GM23338 (cell line): ENCODE measurements around the gene CNTNAP2. TPM values are rescaled to one million over a fixed set of nuclear protein-coding genes. Genes with fewer than 3 reads are reported as not detected.

ENCODE experiments used
- ATAC-seq: fragments of 200-7000 bp; cut with Tn5 transposase; 3 replicates; pipeline ENCODE4 v1.9.1; 2020
- DNase-seq: peaks from one replicate; pipeline ENCODE4 v3.0.0-alpha.2; 2015; ENCODE audit warnings: low spot score
- H2AFZ ChIP-seq: fragments of 200-600 bp; sonication (generic); 2 replicates; pipeline ENCODE4 v1.8.0; 2016; ENCODE audit warnings: antibody characterized with exemption, mild to moderate bottlenecking, moderate library complexity
- H3F3A ChIP-seq: fragments of 200-600 bp; sonication (generic); replicated peaks from 2 replicates; pipeline ENCODE4 v1.8.0; 2017; ENCODE audit warnings: antibody characterized with exemption, mixed run types, low read depth
- H3K27ac ChIP-seq: fragments of 200-600 bp; sonication (generic); 2 replicates; pipeline ENCODE4 v1.6.1; 2016; ENCODE audit warnings: low read depth
- H3K27me3 ChIP-seq: fragments of 200-600 bp; sonication (generic); 2 replicates; pipeline ENCODE4 v1.8.0; 2016; ENCODE audit warnings: mild to moderate bottlenecking, mixed run types, moderate library complexity; ENCODE audit not compliant: insufficient read depth
- H3K36me3 ChIP-seq: fragments of 200-600 bp; sonication (generic); 2 replicates; pipeline ENCODE4 v1.8.0; 2016; ENCODE audit warnings: mild to moderate bottlenecking; ENCODE audit not compliant: insufficient read depth
- H3K4me1 ChIP-seq: fragments of 200-600 bp; sonication (generic); 2 replicates; pipeline ENCODE4 v1.8.0; 2016; ENCODE audit warnings: mild to moderate bottlenecking, moderate library complexity; ENCODE audit not compliant: insufficient read depth
- H3K4me2 ChIP-seq: fragments of 200-600 bp; sonication (generic); 2 replicates; pipeline ENCODE4 v1.7.1; 2017; ENCODE audit warnings: mixed run types
- H3K4me3 ChIP-seq: fragments of 200-600 bp; sonication (generic); 2 replicates; pipeline ENCODE4 v1.6.1; 2016; ENCODE audit warnings: mixed run types
- H3K79me2 ChIP-seq: fragments of 200-600 bp; sonication (generic); replicated peaks from 2 replicates; pipeline ENCODE4 v1.8.0; 2017; ENCODE audit warnings: mild to moderate bottlenecking; ENCODE audit not compliant: insufficient read depth
- H3K9me2 ChIP-seq: fragments of 200-600 bp; sonication (generic); 2 replicates; pipeline ENCODE4 v1.8.0; 2017; ENCODE audit not compliant: insufficient read depth
- H4K20me1 ChIP-seq: fragments of 200-600 bp; sonication (generic); replicated peaks from 2 replicates; pipeline ENCODE4 v1.8.0; 2017; ENCODE audit warnings: mild to moderate bottlenecking; ENCODE audit not compliant: insufficient read depth
- H3K27ac Mint-ChIP-seq: 2 replicates; pipeline ENCODE4 v1.8.0; 2020; ENCODE audit warnings: inconsistent platforms, mild to moderate bottlenecking, moderate library complexity, mixed read lengths
- H3K27me3 Mint-ChIP-seq: 3 replicates; pipeline ENCODE4 v1.8.0; 2022; ENCODE audit warnings: low read depth, mild to moderate bottlenecking, moderate library complexity, mixed read lengths, inconsistent platforms; ENCODE audit not compliant: insufficient read depth, poor library complexity
- H3K36me3 Mint-ChIP-seq: 3 replicates; pipeline ENCODE4 v1.8.0; 2021; ENCODE audit warnings: low read depth, mild to moderate bottlenecking, inconsistent platforms, moderate library complexity, mixed read lengths
- H3K4me1 Mint-ChIP-seq: 3 replicates; pipeline ENCODE4 v1.8.0; 2020; ENCODE audit warnings: mild to moderate bottlenecking, inconsistent platforms, mixed read lengths
- H3K4me3 Mint-ChIP-seq: 3 replicates; pipeline ENCODE4 v1.8.0; 2021; ENCODE audit warnings: moderate library complexity, mild to moderate bottlenecking, inconsistent platforms, mixed read lengths
- H3K9me3 Mint-ChIP-seq: 3 replicates; pipeline ENCODE4 v1.8.0; 2020; ENCODE audit warnings: moderate library complexity, mild to moderate bottlenecking, inconsistent platforms, mixed read lengths
- EZH2phosphoT487 ChIP-seq: fragments of 200-600 bp; sonication (generic); IDR thresholded peaks from one replicate; pipeline ENCODE4 v1.8.1; 2018; ENCODE audit warnings: antibody characterized with exemption; ENCODE audit not compliant: unreplicated experiment
- STAT1 ChIP-seq: IDR thresholded peaks from one replicate; pipeline ENCODE4 v1.6.1; 2016; ENCODE audit warnings: antibody characterized with exemption; ENCODE audit not compliant: unreplicated experiment
- polyA plus RNA-seq: library from polyadenylated mRNA; unstranded; fragments of >200 nt; fragmentation: Nextera tagmentation; extraction: Ambion mirVana; gene quantifications from 2 replicates; pipeline ENCODE4 v1.2.1, GENCODE V29; 2016
- total RNA-seq: library from RNA; depleted of rRNA; stranded (reverse); fragments of >200 nt; shearing (Covaris generic); gene quantifications from 2 replicates; pipeline ENCODE4 v1.2.3, GENCODE V29; 2014
- TF ChIP-seq, protein P1 (sequence below): fragments of 250-450 bp; sonication (Bioruptor Pico); IDR thresholded peaks from 2 replicates; pipeline ENCODE4 v1.5.0; 2020; ENCODE audit warnings: mild to moderate bottlenecking, moderate library complexity
- TF ChIP-seq, protein P2 (sequence below): IDR thresholded peaks from 2 replicates; pipeline ENCODE4 v1.6.1; 2016; ENCODE audit warnings: antibody characterized with exemption
- TF ChIP-seq, protein P3 (sequence below): IDR thresholded peaks from one replicate; pipeline ENCODE4 v1.6.1; 2018; ENCODE audit warnings: antibody characterized with exemption; ENCODE audit not compliant: unreplicated experiment

The CNTNAP2 gene
- total and polyA plus RNA-seq, 2 experiments from 2014 or later, result 38.2 to 61.3 TPM

DNA sequence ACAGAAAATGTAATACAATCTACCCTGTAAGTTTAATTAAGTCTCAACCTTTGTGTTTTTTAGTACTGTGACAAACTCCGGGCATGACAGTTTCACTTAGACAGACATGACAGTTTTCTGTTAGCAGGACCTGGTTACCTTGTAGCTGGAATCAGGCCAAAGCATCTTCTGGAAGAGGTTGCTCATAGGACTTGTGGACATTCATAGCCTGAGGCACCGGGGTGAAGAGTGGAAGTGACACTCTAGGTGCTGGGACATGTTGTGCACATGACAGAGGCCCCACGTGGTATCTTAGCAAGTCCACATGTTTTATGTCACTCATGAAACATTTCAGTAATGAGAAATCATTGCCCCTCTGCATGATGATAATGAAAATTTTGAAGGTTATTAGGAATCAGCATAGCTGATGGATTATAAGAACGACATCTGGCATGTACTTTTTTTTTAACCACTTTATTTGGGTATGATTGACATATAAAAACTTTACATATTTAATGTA is 441.4 kb downstream of the CNTNAP2 start:
- Histone ChIP-seq H3K27me3 (no peaks in the 10 kb centered on the region), H3K9me2 (no peaks in the 10 kb centered on the region), H3K36me3 (peaks cover 8% of the 10 kb centered on the region; the same call in 1 of the 2 replicates), H4K20me1 (no peaks in the 10 kb centered on the region), H3K79me2 (no peaks in the 10 kb centered on the region), H3K27ac (no peak overlapping the region), H3K4me2 (no peak overlapping the region), H2AFZ (no peak overlapping the region), H3F3A (no peaks in the 10 kb centered on the region), H3K4me3 (no peak overlapping the region), H3K4me1 (no peaks in the 10 kb centered on the region)
- TF ChIP-seq, protein P1, sequence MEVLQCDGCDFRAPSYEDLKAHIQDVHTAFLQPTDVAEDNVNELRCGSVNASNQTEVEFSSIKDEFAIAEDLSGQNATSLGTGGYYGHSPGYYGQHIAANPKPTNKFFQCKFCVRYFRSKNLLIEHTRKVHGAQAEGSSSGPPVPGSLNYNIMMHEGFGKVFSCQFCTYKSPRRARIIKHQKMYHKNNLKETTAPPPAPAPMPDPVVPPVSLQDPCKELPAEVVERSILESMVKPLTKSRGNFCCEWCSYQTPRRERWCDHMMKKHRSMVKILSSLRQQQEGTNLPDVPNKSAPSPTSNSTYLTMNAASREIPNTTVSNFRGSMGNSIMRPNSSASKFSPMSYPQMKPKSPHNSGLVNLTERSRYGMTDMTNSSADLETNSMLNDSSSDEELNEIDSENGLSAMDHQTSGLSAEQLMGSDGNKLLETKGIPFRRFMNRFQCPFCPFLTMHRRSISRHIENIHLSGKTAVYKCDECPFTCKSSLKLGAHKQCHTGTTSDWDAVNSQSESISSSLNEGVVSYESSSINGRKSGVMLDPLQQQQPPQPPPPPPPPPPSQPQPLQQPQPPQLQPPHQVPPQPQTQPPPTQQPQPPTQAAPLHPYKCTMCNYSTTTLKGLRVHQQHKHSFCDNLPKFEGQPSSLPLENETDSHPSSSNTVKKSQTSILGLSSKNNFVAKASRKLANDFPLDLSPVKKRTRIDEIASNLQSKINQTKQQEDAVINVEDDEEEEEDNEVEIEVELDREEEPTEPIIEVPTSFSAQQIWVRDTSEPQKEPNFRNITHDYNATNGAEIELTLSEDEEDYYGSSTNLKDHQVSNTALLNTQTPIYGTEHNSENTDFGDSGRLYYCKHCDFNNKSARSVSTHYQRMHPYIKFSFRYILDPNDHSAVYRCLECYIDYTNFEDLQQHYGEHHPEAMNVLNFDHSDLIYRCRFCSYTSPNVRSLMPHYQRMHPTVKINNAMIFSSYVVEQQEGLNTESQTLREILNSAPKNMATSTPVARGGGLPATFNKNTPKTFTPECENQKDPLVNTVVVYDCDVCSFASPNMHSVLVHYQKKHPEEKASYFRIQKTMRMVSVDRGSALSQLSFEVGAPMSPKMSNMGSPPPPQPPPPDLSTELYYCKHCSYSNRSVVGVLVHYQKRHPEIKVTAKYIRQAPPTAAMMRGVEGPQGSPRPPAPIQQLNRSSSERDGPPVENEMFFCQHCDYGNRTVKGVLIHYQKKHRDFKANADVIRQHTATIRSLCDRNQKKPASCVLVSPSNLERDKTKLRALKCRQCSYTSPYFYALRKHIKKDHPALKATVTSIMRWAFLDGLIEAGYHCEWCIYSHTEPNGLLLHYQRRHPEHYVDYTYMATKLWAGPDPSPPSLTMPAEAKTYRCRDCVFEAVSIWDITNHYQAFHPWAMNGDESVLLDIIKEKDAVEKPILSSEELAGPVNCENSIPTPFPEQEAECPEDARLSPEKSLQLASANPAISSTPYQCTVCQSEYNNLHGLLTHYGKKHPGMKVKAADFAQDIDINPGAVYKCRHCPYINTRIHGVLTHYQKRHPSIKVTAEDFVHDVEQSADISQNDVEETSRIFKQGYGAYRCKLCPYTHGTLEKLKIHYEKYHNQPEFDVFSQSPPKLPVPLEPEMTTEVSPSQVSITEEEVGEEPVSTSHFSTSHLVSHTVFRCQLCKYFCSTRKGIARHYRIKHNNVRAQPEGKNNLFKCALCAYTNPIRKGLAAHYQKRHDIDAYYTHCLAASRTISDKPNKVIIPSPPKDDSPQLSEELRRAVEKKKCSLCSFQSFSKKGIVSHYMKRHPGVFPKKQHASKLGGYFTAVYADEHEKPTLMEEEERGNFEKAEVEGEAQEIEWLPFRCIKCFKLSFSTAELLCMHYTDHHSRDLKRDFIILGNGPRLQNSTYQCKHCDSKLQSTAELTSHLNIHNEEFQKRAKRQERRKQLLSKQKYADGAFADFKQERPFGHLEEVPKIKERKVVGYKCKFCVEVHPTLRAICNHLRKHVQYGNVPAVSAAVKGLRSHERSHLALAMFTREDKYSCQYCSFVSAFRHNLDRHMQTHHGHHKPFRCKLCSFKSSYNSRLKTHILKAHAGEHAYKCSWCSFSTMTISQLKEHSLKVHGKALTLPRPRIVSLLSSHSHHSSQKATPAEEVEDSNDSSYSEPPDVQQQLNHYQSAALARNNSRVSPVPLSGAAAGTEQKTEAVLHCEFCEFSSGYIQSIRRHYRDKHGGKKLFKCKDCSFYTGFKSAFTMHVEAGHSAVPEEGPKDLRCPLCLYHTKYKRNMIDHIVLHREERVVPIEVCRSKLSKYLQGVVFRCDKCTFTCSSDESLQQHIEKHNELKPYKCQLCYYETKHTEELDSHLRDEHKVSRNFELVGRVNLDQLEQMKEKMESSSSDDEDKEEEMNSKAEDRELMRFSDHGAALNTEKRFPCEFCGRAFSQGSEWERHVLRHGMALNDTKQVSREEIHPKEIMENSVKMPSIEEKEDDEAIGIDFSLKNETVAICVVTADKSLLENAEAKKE (CRISPR knock-in tag), result no peak
- TF ChIP-seq, protein P2, sequence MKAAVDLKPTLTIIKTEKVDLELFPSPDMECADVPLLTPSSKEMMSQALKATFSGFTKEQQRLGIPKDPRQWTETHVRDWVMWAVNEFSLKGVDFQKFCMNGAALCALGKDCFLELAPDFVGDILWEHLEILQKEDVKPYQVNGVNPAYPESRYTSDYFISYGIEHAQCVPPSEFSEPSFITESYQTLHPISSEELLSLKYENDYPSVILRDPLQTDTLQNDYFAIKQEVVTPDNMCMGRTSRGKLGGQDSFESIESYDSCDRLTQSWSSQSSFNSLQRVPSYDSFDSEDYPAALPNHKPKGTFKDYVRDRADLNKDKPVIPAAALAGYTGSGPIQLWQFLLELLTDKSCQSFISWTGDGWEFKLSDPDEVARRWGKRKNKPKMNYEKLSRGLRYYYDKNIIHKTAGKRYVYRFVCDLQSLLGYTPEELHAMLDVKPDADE, result no peak
- no peak for TF ChIP-seq EZH2phosphoT487
- no peak for TF ChIP-seq STAT1
- TF ChIP-seq, protein P3, sequence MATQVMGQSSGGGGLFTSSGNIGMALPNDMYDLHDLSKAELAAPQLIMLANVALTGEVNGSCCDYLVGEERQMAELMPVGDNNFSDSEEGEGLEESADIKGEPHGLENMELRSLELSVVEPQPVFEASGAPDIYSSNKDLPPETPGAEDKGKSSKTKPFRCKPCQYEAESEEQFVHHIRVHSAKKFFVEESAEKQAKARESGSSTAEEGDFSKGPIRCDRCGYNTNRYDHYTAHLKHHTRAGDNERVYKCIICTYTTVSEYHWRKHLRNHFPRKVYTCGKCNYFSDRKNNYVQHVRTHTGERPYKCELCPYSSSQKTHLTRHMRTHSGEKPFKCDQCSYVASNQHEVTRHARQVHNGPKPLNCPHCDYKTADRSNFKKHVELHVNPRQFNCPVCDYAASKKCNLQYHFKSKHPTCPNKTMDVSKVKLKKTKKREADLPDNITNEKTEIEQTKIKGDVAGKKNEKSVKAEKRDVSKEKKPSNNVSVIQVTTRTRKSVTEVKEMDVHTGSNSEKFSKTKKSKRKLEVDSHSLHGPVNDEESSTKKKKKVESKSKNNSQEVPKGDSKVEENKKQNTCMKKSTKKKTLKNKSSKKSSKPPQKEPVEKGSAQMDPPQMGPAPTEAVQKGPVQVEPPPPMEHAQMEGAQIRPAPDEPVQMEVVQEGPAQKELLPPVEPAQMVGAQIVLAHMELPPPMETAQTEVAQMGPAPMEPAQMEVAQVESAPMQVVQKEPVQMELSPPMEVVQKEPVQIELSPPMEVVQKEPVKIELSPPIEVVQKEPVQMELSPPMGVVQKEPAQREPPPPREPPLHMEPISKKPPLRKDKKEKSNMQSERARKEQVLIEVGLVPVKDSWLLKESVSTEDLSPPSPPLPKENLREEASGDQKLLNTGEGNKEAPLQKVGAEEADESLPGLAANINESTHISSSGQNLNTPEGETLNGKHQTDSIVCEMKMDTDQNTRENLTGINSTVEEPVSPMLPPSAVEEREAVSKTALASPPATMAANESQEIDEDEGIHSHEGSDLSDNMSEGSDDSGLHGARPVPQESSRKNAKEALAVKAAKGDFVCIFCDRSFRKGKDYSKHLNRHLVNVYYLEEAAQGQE, result no peak
- H3K27me3 Mint-ChIP-seq, result no peaks in the 10 kb centered on the region
- H3K4me3 Mint-ChIP-seq, result no peak overlapping the region
- H3K36me3 Mint-ChIP-seq, result no peaks in the 10 kb centered on the region
- DNase-seq, result no peak
- H3K27ac Mint-ChIP-seq, result no peak overlapping the region
- H3K4me1 Mint-ChIP-seq, result no peaks in the 10 kb centered on the region
- no peak for ATAC-seq
- peaks cover 14% of the 10 kb centered on the region; the same call in 2 of the 3 replicates for H3K9me3 Mint-ChIP-seq
